GM12864 (cell line): ENCODE results near the gene TCF12.
A peak's percentile ranks its signal among the peaks of the same experiment; 100 is the strongest.

ENCODE experiments used
- DNase-seq: peaks from one replicate; pipeline ENCODE4 v3.0.0-alpha.2; 2011; ENCODE audit warnings: low read depth
- H3K4me3 ChIP-seq: 2 replicates; pipeline ENCODE4 v1.5.1; 2011; ENCODE audit warnings: mild to moderate bottlenecking, low read depth, low read length, control low read depth
- TF ChIP-seq, protein P1 (sequence below): IDR thresholded peaks from 2 replicates; pipeline ENCODE4 v1.5.1; 2011; ENCODE audit warnings: low read depth, mild to moderate bottlenecking, moderate library complexity, low read length, control low read depth, inconsistent platforms; ENCODE audit errors: missing control alignments

Gene TCF12

DNA sequence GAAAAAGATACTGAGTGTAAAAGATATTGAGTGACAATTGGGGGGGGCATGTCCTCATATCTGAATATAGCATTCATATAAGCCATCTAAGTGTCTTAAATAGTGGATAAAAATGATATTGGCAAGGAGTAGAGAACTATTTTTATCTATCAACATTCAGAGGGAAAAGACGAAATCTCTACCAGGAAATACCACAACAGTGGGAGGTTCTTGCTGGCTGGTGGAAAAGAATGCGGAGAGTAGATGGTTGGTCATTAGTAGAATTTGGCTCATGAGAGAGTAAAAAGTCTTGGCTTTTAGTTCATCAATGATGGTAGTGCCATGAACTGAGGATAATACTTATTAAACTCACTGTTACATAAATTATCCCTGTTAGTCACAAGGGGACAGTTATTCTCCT lies 4.8 kb upstream of the TCF12 start:
- no peak for DNase-seq
- TF ChIP-seq, protein P1, sequence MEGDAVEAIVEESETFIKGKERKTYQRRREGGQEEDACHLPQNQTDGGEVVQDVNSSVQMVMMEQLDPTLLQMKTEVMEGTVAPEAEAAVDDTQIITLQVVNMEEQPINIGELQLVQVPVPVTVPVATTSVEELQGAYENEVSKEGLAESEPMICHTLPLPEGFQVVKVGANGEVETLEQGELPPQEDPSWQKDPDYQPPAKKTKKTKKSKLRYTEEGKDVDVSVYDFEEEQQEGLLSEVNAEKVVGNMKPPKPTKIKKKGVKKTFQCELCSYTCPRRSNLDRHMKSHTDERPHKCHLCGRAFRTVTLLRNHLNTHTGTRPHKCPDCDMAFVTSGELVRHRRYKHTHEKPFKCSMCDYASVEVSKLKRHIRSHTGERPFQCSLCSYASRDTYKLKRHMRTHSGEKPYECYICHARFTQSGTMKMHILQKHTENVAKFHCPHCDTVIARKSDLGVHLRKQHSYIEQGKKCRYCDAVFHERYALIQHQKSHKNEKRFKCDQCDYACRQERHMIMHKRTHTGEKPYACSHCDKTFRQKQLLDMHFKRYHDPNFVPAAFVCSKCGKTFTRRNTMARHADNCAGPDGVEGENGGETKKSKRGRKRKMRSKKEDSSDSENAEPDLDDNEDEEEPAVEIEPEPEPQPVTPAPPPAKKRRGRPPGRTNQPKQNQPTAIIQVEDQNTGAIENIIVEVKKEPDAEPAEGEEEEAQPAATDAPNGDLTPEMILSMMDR, result no peak
- H3K4me3 ChIP-seq, result no peak overlapping the region

DNA sequence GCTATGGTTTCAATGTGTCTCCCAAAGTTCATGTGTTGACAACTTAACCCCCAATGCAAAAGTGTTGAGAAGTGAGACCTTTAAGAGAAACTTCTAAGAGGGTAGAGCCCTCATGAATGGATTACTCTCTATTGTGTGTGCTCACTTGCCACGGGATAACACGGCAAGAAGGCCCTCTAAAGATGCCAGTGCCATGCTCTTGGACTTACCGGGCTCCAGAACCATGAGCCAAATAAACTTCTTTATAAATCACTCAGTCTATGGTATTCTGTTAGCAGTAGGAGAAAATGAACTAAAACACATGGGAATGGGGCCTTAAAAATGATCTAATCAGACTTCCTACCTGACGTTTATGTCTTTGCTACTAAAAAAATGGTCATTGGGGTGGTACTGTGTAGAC lies 2.6 kb upstream of the TCF12 start:
- no peak for DNase-seq
- no peak overlapping the region for H3K4me3 ChIP-seq
- TF ChIP-seq, protein P1, result no peak

DNA sequence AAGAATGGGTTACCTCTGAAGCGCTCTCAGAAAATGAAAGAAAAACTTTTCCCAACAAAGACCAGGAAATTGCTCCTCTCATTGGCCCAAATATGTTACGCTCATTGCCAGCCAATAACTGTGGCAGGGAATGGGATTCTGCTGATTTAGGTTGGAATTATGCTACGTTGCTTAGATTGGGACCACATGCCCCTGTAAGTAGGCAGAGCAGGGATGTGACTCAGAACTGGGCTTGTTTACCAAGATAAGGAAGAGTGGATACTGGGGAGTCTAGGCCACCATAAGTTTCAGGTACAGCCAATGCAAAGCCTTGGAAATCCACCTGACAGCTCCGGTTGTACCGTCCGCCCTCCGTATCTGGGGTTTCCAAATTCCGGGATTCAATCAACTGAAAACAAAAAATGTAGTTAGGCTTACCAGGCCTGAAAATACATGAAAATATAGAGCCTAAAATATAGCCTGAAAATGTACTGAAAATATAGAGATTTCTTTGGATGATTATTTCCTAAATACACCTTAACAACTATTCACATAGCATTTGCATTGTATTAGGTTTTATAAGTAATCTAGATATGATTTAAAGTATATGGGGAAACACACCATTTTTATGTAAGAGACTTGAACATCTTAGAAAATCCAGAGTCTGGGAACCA lies 1.5 kb upstream of the TCF12 start:
- peak overlapping the region; percentile 96; the same call in 1 of the 2 replicates for H3K4me3 ChIP-seq
- no peak for DNase-seq
- TF ChIP-seq, protein P1, result no peak

DNA sequence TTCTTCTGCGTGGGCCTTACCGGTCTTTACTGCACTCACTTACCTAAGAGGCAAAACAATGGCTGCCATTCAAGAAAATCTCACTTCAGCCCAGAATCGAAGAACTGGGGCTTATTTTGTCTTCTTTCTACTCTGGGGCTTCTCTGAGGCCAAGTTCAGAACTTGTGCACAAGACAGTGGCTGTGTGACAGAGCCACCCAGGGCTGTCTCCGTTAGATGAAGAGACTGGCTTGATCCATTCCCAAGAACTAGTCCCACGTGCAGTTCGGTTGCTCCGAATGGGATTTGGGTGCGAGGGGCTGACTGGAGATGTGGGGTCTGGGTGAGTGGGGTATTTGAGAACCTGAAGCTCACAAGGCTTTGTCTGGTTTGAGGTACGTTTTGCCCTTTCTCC lies 795 bp upstream of the TCF12 start:
- no peak for DNase-seq
- peak overlapping the region; percentile 96 for H3K4me3 ChIP-seq
- TF ChIP-seq, protein P1, result no peak

DNA sequence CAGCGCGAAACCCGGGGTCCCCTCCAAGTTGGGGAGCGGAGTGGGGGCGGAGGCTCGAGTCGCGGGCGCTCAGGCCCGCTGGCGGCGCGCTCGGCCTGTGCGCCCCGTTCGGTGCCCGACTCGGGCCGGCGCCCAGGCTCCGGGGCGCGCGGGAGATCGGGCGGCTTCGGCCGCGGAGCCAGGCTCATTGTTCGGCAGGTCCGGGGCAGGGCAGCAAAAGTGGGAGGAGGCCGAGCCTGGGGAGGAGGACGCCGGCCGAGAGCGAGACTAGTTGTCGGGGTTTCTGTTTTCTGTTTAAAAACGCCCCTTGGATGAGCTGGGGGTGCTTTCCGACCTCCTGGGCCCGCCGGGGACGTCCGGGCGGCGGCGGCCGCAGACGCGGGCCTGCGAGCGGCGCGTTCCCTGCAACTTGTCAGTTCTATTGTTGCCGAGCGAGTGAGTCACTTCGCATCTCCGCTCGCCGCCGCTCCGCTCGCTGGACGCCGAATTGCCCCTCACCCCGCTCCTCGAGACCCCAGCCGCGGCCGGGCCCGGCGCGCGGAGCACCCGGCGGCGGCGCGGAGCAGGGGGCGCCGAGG lies 676 bp downstream of the TCF12 start:
- no peak for DNase-seq
- H3K4me3 ChIP-seq, result peak overlapping the region; percentile 96
- TF ChIP-seq, protein P1, result no peak

DNA sequence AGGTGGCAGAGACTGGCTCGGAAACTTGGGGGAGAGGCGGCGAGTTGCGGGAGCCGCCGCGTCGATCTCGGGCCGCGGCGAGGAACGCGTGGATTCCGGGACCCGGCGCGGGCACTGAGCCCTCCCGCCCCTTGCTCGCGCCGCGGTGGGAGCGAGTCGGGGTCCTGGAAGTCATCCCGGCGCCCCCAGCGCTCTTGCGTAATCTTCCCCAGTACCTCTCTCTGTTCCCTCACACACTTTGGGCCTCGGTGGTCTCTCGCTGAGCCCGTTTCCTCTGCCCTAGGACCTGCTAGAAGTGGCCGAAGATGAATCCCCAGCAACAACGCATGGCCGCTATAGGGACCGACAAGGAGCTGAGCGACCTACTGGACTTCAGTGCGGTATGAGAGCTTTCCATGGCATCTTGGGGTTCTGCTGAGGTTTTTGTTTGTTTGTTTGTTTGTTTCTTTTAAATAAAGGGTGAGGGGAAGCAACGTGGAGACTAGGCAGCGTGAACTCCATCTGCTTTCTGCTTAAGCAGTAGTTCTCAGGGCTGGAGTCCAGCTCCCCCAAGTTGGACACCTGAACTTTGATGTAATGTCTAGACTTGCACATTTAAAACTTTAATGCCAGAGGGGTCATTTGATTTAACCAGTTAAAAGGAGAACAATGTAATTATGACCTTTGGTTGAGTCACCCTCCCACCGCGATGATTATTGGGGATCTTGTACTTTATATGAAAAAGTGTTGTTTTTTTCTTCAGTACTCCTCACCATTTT lies 1.3 kb downstream of the TCF12 start:
- TF ChIP-seq, protein P1, result no peak
- H3K4me3 ChIP-seq, result peak overlapping the region; percentile 96
- DNase-seq, result no peak
